B cell (primary cell): ENCODE data around the gene SLC24A3. TPM values are rescaled to one million over a fixed set of nuclear protein-coding genes. Genes with fewer than 3 reads are reported as not detected.

Experiments used
- ATAC-seq: fragments of 200-7000 bp; cut with Tn5 transposase; one replicate; pipeline ENCODE4 v1.10.0; 2021; ENCODE audit warnings: low read depth, mild to moderate bottlenecking, moderate number of reproducible peaks, moderate library complexity
- CTCF ChIA-PET: fragments of 350-600 bp; sonication (Branson Sonifier 250); formaldehyde crosslinking; loops from one replicate; lab custom pipeline; 2021; ENCODE audit warnings: antibody characterized with exemption, inconsistent platforms; lab: Charles Lee
- POLR2A ChIA-PET: fragments of 350-600 bp; sonication (Branson Sonifier 250); formaldehyde crosslinking; loops from one replicate; lab custom pipeline; 2021; ENCODE audit warnings: antibody characterized with exemption; lab: Charles Lee
- DNase-seq: peaks from one replicate; pipeline ENCODE4 v3.0.0; 2013
- H2AFZ ChIP-seq: 2 replicates; pipeline ENCODE4 v1.6.1; 2012; ENCODE audit warnings: mild to moderate bottlenecking, low read depth, low read length; ENCODE audit not compliant: insufficient read depth, poor library complexity, severe bottlenecking
- H3K27ac ChIP-seq, 2 donors: 1 replicate in 1 of 2; 2 replicates in 1 of 2; pipeline ENCODE4 v1.5.1; 2012 to 2013; ENCODE audit warnings: low read length in 2 of 2, mild to moderate bottlenecking in 2 of 2, moderate library complexity in 1 of 2
- H3K27me3 ChIP-seq, 4 experiments: fragments of 200-600 bp in 1 of 4; sonication (generic) in 1 of 4; replicated peaks in 1 of 4; 1 replicate in 2 of 4; 2 replicates in 2 of 4; pipeline versions ENCODE4 v1.6.1 to v1.7.0; 2013 to 2016; ENCODE audit warnings: low read length in 3 of 4, mild to moderate bottlenecking in 2 of 4, mixed read lengths in 1 of 4, moderate library complexity in 1 of 4; ENCODE audit not compliant: insufficient read depth in 4 of 4, control insufficient read depth in 3 of 4; ENCODE audit errors: control extremely low read depth in 1 of 4
- H3K36me3 ChIP-seq, 2 experiments: replicated peaks in 1 of 2; 1 replicate in 1 of 2; 2 replicates in 1 of 2; pipeline versions ENCODE4 v1.6.1 to v1.7.1; 2013; ENCODE audit warnings: low read length in 1 of 2; ENCODE audit not compliant: insufficient read depth in 2 of 2, control insufficient read depth in 1 of 2; ENCODE audit errors: control extremely low read depth in 1 of 2, extremely low read depth in 1 of 2
- H3K4me1 ChIP-seq, 2 donors: fragments of 200-600 bp in 1 of 2; sonication (generic) in 1 of 2; 1 replicate in 1 of 2; 2 replicates in 1 of 2; pipeline versions ENCODE4 v1.5.1 to v1.6.1; 2013 to 2017; ENCODE audit warnings: low read length in 2 of 2; ENCODE audit not compliant: control insufficient read depth in 2 of 2, insufficient read depth in 2 of 2
- H3K4me2 ChIP-seq: replicated peaks from 2 replicates; pipeline ENCODE3; 2012; ENCODE audit warnings: mild to moderate bottlenecking, low read depth, low read length; ENCODE audit not compliant: poor library complexity, severe bottlenecking
- H3K4me3 ChIP-seq, 5 experiments: fragments of 200-600 bp in 1 of 5; sonication (generic) in 1 of 5; 1 replicate in 3 of 5; 2 replicates in 2 of 5; pipeline versions ENCODE4 v1.5.1 to v1.7.0; 2011 to 2016; ENCODE audit warnings: low read length in 4 of 5, mild to moderate bottlenecking in 4 of 5, low read depth in 2 of 5, control low read depth in 1 of 5, moderate library complexity in 1 of 5; ENCODE audit not compliant: insufficient read depth in 1 of 5; ENCODE audit errors: control extremely low read depth in 1 of 5, extremely low read depth in 1 of 5
- H3K79me2 ChIP-seq: fragments of 200-600 bp; sonication (generic); one replicate; pipeline ENCODE4 v1.6.0; 2016; ENCODE audit warnings: low read length; ENCODE audit not compliant: control insufficient read depth, insufficient read depth
- H3K9ac ChIP-seq: fragments of 200-600 bp; sonication (generic); 2 replicates; pipeline ENCODE4 v1.6.1; 2017; ENCODE audit warnings: mild to moderate bottlenecking, low read length, moderate library complexity
- H3K9me3 ChIP-seq, 3 donors: one replicate each; pipeline versions ENCODE4 v1.6.1 to v1.7.1; 2013; ENCODE audit warnings: low read length in 2 of 3; ENCODE audit not compliant: control insufficient read depth in 2 of 3, insufficient read depth in 1 of 3; ENCODE audit errors: control extremely low read depth in 1 of 3
- H4K20me1 ChIP-seq: 2 replicates; pipeline ENCODE4 v1.6.0; 2012; ENCODE audit warnings: mild to moderate bottlenecking, low read length; ENCODE audit not compliant: insufficient read depth, control insufficient read depth, poor library complexity, severe bottlenecking
- H3K27ac Mint-ChIP-seq: one replicate; pipeline ENCODE4 v1.8.0; 2021; ENCODE audit warnings: mixed read lengths
- H3K27me3 Mint-ChIP-seq: one replicate; pipeline ENCODE4 v1.8.0; 2021; ENCODE audit warnings: mixed read lengths
- H3K4me1 Mint-ChIP-seq: one replicate; pipeline ENCODE4 v1.8.0; 2021; ENCODE audit warnings: mixed read lengths
- H3K4me3 Mint-ChIP-seq: one replicate; pipeline ENCODE4 v1.8.0; 2021; ENCODE audit warnings: mixed read lengths
- H3K9me3 Mint-ChIP-seq: one replicate; pipeline ENCODE4 v1.8.0; 2022; ENCODE audit warnings: mixed read lengths; ENCODE audit not compliant: insufficient read depth
- EZH2 ChIP-seq: IDR thresholded peaks from 2 replicates; pipeline ENCODE4 v1.6.1; 2012; ENCODE audit warnings: borderline replicate concordance, low read depth, mild to moderate bottlenecking, moderate library complexity, low read length; ENCODE audit not compliant: insufficient read depth, poor library complexity, severe bottlenecking
- WGBS: methylation state at CpG from one replicate; pipeline ENCODE4 v1.1.5; 2013; ENCODE audit warnings: missing lambda C conversion rate; ENCODE audit not compliant: insufficient coverage; 5-methylcytosine and 5-hydroxymethylcytosine counted together
- intact Hi-C: fragments of 100-400 bp; cut with micrococcal nuclease; formaldehyde crosslinking; loops from one replicate; pipeline ENCODE4 v1.10.0; 2022
- polyA plus RNA-seq: library from polyadenylated mRNA; depleted of rRNA; stranded (reverse); fragments of >200 nt; gene quantifications from 2 replicates; pipeline ENCODE4 v1.2.3, GENCODE V29; 2012
- total RNA-seq, 2 donors: library from RNA; stranded (reverse); fragments of 120-200 nt in 1 of 2; gene quantifications; 1 replicate in 1 of 2; 2 replicates in 1 of 2; pipeline versions ENCODE4 v1.2.3 to v1.2.4, GENCODE V29; 2013 to 2022
- TF ChIP-seq, protein P1 (sequence below): fragments of 200-600 bp; IDR thresholded peaks from one replicate; pipeline ENCODE4 v1.8.0; 2022; ENCODE audit warnings: antibody characterized with exemption, mild to moderate bottlenecking

The SLC24A3 gene
- total and polyA plus RNA-seq, 2 donors (not counting 1 experiment from before 2014, with no cell fraction given), result not detected

DNA sequence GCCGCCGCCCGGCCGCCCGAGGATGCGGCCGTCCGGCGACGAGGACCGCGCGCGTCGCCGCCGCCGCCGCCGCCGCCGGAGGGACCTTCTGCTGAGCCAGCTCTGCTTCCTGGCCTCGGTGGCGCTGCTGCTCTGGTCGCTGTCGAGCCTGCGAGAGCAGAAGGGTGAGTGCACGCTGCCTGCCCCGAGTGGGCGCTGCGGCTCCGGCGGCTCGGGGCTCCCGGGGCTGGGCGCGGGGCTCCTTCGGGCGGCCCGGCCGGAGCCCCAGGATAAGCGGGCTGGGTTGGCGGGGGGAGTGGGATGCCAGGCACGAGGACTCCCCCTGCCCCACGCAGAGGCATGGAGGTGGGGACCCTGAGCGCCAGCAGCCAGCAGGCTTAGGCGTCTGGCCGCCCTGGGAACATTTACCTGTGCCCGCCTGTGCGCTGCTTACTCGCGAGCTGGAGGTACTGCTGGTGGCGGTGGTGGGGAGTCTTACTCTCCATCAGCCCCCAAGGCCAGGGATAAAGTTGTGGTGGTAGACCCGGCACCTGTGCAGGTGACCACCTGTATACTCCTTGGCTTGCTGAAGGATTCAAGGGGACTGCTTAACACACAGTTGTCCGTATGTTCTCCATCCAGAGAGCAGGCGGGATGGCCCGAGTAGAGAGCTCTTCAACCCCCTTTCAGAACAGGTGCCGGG is 520 bp downstream of the SLC24A3 start:
- Mint-ChIP-seq H3K9me3 (no peaks in the 10 kb centered on the region), H3K27ac (no peak overlapping the region), H3K4me3 (peak overlapping the region; percentile 21), H3K27me3 (peaks cover 55% of the 10 kb centered on the region), H3K4me1 (peaks cover 13% of the 10 kb centered on the region)
- intact Hi-C loops, result no loop called here
- Histone ChIP-seq H3K4me1 (peaks cover 0 to 4% of the 10 kb centered on the region in 2 donors), H3K79me2 (no peaks in the 10 kb centered on the region), H3K9ac (no peak overlapping the region), H3K27ac (no peak overlapping the region), H3K27me3 (peaks cover 0 to 45% (median 15%) of the 10 kb centered on the region in 4 experiments), H2AFZ (no peak overlapping the region), H3K4me3 (no peak overlapping the region), H3K36me3 (no peaks in the 10 kb centered on the region), H3K9me3 (peaks cover 0 to 5% (median 0%) of the 10 kb centered on the region in 3 donors), H4K20me1 (no peaks in the 10 kb centered on the region), H3K4me2 (peak overlapping the region; percentile 12)
- POLR2A ChIA-PET, result no interaction called here
- CTCF ChIA-PET, result no interaction called here
- no peak for ATAC-seq
- WGBS, result 5% methylated on average over 54 of the region's 58 CpGs
- TF ChIP-seq EZH2, result no peak
- TF ChIP-seq, protein P1, sequence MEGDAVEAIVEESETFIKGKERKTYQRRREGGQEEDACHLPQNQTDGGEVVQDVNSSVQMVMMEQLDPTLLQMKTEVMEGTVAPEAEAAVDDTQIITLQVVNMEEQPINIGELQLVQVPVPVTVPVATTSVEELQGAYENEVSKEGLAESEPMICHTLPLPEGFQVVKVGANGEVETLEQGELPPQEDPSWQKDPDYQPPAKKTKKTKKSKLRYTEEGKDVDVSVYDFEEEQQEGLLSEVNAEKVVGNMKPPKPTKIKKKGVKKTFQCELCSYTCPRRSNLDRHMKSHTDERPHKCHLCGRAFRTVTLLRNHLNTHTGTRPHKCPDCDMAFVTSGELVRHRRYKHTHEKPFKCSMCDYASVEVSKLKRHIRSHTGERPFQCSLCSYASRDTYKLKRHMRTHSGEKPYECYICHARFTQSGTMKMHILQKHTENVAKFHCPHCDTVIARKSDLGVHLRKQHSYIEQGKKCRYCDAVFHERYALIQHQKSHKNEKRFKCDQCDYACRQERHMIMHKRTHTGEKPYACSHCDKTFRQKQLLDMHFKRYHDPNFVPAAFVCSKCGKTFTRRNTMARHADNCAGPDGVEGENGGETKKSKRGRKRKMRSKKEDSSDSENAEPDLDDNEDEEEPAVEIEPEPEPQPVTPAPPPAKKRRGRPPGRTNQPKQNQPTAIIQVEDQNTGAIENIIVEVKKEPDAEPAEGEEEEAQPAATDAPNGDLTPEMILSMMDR, result no peak
- peak; percentile 11 for DNase-seq

DNA sequence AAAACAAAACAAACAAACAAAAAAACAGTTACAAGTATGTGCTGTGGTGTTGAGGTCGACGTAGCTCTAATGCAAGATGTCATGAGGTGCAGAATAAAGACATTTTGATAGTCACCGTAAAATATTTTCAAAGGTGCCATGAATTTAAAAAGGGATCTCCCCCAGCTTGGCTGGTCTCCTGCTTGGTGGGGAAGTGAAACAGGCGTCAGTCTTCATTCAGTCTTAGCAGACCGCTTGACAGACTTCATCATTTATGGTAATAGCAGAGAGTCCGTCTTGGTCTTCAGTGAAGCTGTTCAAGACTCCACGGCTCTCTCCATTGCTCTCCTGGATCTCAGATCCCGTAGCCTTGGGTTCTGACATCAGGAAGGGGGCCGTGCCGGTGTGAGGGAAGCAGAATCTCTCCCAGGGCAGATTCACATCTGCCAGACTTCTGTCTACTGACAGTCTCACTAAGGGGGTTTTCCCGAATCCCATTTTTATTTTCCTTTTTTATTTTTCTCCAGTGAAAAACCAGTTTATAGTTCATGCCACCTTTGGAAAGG is 1.6 kb downstream of the SLC24A3 start:
- Histone ChIP-seq H3K9ac (no peak overlapping the region), H3K4me1 (peaks cover 0 to 4% of the 10 kb centered on the region in 2 donors), H3K27ac (no peak overlapping the region), H3K27me3 (peaks cover 0 to 42% (median 15%) of the 10 kb centered on the region in 4 experiments), H4K20me1 (no peaks in the 10 kb centered on the region), H3K79me2 (no peaks in the 10 kb centered on the region), H3K4me3 (no peak overlapping the region), H3K9me3 (peaks cover 0 to 5% (median 0%) of the 10 kb centered on the region in 3 donors), H3K36me3 (no peaks in the 10 kb centered on the region), H2AFZ (no peak overlapping the region), H3K4me2 (no peak overlapping the region)
- intact Hi-C loops, result no loop called here
- Mint-ChIP-seq H3K9me3 (no peaks in the 10 kb centered on the region), H3K27ac (no peak overlapping the region), H3K27me3 (peaks cover 55% of the 10 kb centered on the region), H3K4me1 (peaks cover 13% of the 10 kb centered on the region), H3K4me3 (peak overlapping the region; percentile 14)
- DNase-seq (no peak), ATAC-seq (no peak)
- no peak for TF ChIP-seq EZH2
- TF ChIP-seq, protein P1, result no peak
- 71% methylated on average over 8 of the region's 11 CpGs for WGBS
- ChIA-PET POLR2A (no interaction called here), CTCF (no interaction called here)
